GM18517 (cell line): ENCODE data around the gene CCDC178.

Source experiments
- ATAC-seq: cut with Tn5 transposase; IDR thresholded peaks from one replicate; pipeline ENCODE4 v1.9.1; 2021; ENCODE audit warnings: mild to moderate bottlenecking, moderate library complexity; ENCODE audit not compliant: unreplicated experiment

The CCDC178 gene

DNA sequence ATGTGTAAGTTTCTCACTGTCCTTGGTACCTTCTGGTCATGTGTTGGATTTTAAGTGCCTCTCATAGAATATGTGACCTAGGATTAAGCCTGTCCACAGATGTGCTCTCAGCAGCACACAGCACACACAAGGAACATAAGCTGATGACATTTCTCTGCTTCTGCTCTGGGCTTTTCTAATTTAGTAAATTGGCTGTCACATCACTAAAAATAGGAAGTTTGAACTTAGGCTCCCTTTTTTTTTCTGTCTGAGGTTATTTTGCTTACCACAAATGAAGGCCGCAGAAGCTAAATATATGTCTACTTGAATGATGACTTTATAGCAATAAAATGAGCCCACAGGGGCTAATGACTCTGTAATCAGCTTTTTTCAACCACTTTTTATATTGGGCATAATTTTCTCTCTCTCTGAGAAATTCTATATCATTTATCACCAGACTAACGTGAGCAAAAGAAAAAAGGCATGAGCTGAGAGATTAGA lies 517.5 kb downstream of the CCDC178 start:
- ATAC-seq = no peak

DNA sequence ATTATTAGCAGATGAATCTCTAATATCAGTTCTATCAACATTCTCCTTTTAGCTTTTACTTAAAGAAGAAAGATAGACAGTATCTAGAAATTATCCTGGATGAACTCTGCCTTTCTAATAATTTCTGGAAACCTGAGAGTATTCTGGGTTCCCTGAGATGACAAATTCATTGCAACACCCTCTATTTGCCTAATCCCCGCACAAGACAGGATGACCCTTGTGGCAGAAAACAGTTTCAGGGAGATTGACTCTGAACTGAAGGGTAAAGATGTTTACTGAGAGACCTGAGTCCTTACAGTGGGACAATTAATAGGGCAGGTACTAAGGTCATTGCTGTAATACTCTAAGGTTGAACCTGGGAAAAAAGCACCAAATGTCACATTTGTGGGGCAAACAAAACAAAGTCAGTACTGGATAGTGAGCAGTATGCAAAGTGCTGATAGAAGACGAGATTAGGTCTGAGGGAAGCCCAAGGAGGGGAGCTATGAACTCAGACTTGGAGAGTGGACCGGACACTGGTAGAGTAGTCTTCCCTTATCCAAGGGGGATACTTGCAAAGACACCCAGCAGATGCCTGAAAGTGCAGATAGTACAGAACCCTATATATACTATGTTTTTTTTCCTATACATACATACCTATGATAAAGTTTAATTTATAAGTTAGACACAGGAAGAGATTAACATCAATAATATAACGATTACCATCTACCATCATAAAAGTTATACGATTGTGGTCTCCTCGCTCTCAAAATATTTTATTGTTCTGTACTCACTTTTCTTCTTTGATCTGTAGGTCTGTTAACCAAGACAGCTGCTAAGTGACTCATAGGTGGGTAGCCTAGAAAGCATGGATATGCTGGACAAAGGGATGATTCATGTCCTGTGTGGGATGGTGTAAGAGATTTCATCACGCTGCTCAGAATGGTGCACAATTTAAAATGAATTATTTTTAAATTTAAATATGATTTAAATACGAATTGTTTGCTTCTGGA lies 519.4 kb downstream of the CCDC178 start:
- no peak for ATAC-seq

DNA sequence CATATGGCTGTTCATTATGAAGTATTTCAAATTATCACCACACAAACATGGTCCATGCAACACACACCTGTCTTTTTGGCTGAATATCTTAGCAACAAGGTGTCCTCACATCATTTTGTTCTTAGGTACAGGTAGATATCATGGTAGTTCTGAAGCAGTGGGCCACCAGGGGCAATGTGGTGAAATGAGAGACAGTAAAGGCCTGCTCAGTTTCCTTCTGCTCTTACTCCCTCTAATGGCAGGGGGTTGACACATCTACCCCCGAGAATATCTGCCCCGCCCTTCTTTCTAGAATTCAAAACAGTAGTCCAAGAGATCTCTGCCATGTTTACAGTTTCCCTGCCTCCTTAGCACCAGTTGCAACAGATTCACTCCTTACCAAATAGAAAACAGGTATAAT lies 520.7 kb downstream of the CCDC178 start:
- peak; percentile 97 for ATAC-seq

DNA sequence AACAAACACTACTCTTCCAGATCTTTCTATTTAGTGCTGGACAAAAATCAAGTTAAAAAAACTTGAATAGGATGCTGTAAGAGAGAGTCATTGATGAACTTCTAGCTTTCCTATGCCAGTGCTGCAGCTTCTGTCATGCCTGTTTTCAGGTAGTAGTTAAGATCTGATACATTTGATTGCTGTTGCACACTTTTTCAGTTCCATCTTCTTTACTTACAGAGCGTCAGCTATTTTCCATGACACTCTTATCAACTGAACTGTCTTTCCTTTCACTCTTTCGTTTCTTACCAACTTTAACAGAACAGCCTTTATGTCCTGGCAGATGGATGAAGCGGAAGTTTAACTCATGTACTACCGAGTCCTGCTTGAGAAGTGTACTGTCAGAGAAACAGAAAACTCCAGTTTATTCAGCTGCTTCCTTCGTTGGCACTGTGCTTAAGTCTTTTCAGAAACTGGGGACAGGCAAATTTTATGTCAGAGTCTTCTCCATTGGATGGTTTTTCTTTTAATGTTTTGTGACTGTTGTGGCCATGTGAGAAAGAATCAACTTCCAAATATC lies 521.8 kb downstream of the CCDC178 start:
- ATAC-seq = no peak

DNA sequence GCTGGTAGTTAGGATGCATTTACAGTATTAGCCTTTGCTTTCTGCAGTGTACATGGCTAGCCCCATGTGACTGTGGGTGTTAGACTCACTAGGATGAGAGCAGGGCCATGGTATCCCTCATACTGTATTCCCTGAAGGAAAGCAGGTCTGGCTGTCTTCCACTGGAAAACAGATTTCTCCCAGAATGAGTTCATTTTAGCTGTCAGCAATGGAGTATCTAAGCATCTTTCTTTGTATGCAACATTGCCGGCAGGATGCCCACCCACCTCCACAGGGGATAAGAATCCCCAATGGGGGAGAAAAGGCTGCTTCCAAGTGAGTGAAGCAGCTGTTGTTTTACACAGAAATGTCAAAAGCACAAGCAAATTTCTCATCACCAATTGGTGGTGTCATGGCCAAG lies 525.0 kb downstream of the CCDC178 start:
- ATAC-seq = no peak

DNA sequence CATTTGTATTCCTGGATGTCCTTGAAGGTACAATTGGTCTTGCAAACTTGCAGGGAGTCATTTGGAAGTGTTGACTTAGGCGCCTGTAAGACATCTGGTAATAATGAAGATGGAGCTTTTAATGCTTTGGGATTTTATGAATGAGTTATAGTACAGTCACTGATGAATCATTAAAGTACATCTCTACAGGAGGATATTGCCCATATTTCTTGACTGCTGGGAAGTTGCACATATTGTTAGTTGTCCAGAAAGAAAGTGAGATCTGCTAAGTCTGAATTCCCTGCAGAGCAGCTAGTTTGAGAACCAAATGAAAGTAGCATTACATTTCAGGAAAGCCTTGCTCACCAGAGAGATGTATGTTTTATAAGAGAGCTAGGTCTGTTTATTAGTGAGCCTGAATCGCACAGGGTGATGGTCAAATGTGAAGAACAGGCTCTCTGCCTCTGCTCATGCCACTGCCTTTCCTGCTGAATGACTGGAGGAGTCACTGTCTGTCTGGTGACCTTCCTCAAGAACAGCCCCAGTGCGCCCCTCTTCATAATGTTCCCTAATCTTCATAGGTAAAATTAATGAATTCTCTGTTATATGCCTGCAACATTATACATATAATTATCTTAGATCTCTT lies 528.7 kb downstream of the CCDC178 start:
- no peak for ATAC-seq

DNA sequence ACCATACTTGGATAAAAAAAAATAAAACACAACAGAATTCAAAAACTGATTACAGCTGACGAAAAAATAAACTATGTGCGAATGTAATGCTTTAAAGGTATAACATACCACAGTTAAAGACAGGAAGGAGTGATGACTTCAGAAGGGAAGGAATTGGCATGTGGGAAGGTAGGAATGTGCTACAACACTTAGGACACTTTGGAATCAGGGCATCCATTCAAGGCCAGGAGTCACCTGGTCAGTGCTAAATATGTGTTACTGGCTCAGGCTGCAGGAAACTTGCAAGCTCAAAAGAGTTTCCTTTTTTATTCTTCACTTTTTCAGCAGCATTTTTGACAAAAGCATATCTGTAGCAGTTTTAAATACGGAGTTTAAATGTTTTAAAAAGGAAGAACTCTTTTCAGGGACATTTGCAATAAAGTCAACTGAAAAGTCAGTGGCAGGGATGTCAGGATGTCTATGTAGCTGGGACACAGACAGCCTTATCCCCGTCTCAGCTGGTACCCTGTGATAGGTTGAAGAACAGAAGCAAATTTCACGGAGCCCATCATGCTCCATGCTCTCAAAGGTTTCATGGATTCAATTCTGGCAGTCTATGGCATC lies 529.7 kb downstream of the CCDC178 start:
- no peak for ATAC-seq

DNA sequence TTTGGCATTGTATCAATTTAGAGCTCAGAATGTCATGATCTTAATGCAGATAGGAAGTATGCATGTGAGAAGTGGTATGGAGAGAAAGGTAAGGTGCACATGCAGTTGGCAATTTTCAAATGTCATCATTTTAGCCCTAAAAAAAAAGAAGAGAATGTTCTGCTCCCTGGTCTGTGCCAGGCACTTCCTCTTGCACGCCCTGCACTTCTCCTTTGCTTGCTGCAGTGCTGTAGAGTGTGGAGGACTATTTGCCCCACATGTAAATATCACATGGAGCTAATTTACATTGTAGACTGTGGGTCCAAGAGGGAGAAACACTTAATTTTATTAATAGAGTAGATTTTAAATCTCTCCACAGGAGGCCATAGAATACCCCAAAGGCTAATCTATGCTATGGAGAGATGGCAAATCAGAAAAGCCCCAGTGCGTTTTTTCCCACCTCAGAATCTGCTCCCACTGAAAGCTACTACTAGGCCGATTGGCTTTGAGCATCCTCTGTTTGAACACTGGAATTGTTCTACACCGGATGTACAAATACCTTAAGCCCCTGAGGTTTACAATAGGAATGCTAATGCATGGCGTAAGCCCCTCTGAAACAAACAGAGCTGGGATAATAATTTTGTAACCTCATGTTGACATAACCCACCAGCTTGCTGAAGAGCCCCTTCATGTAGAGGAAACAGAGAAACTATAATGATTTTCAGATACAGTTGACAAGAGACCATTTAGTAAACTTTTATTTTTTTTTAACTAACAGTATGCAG lies 530.5 kb downstream of the CCDC178 start:
- ATAC-seq = no peak

DNA sequence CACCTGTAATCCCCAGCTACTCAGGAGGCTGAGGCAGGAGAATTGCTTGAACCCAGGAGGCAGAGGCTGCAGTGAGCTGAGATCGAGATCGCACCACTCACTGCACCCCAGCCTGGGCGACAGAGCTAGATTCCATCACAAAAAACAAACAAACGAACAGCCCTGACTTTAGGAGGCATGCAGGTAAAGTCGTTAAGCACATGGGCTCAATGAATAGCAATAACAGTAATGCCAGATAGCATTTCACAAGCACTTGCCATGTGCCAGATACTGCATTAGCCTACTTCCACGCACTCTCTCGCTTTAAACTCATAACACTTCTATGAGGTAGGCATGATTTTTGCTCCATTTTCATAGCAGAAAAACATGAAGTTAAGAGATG lies 532.1 kb downstream of the CCDC178 start:
- no peak for ATAC-seq

DNA sequence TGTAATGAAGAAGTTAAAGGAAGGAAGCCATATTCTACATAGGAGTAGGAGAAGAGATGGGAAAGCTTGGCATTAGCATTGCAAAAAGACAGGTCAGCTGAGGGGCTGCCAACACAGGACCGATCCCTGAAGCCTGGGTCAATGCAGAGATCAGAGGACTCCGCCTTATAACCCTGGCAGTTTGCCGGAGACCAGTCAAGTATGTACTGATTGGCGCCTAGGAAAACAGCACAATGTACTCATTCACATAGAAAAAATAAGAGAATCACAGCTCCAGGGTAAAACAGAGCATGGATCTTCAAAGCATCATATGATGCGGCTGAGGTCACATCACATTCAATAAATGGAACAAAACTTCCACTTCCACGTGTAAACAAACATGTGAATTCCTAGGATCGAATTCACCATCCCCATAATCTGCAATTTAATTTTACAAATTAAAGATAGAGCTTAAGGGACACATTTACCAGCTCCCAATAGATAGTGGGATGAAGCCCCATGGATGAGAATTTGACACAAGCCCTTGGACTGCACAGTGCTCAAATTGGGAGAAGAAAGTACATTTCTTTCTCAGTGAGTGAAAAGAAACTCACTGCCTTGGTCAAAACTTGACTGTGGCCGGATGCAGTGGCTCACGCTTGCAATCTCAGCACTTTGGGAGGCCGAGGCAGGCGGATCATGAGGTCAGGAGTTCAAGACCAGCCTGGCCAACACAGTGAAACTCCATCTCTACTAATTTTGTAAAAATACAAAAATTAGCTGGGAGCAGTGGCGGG lies 532.7 kb downstream of the CCDC178 start:
- no peak for ATAC-seq

DNA sequence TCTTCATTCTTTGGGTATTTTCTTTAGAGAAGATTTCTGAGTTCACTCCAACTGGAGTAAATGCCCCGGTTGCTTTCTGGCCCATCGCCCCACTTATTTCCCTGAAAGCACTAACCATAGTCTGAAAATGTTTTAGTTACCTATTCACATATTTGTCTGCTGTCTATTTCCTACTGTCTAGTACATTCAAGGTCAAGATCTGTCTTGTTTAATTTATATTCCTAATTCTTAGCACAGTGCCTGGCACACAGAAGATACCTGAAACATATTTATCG lies 533.3 kb downstream of the CCDC178 start:
- no peak for ATAC-seq

DNA sequence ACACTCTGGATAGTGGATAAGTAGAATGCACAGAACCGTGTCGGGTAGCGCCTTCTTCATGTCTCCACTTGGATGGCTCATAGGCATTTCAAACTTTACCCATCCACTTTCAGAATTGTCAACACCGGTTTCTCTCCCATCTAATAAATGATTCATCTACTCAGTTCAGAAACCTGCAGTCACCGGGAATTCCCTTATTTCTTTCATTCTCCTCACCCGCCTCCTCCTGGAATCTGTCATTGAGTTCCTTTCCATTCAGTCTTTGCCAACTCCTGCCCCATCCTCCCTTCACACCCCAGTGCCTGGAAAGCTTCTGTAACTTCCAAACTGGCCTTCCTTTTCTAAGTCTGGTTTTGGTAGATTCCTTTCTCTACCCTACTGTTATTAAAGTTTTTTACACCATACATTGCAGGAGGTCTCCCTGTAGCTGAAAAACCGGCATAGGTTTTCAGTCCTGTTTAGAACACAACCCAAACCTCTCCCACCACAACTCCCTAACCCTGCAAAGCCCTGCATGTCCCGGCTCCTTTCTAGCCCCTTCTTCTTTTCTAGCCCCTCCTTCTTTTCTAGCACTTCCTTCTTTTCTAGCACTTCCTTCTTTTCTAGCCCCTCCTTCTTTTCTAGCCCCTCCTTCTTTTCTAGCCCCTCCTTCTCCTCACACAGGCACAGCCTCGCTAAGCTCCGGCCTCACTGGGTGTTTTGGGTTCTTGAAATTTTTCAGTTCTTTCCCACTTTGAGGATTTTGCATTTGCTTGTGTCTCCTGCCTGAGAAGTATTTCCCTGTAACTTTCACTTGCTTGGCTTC lies 533.8 kb downstream of the CCDC178 start:
- ATAC-seq = no peak

DNA sequence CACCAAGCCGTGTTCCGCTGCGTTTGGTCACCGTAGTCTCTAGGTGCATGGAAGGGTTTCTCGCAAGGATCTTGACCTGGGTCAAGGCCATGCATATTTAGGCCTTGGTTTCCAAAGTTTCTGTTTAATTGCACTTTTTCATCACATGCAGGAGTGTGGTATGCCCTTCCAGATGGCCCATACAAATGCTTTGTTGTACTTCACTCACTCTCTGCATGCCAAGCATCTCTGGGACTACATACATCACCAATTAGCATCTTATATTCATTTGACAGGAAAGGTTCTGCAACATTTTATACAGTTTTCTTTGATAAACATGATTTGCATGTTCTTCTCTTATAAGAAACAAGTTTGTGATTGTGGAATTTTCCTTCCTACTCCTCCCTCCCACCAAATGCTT lies 534.9 kb downstream of the CCDC178 start:
- ATAC-seq = no peak

DNA sequence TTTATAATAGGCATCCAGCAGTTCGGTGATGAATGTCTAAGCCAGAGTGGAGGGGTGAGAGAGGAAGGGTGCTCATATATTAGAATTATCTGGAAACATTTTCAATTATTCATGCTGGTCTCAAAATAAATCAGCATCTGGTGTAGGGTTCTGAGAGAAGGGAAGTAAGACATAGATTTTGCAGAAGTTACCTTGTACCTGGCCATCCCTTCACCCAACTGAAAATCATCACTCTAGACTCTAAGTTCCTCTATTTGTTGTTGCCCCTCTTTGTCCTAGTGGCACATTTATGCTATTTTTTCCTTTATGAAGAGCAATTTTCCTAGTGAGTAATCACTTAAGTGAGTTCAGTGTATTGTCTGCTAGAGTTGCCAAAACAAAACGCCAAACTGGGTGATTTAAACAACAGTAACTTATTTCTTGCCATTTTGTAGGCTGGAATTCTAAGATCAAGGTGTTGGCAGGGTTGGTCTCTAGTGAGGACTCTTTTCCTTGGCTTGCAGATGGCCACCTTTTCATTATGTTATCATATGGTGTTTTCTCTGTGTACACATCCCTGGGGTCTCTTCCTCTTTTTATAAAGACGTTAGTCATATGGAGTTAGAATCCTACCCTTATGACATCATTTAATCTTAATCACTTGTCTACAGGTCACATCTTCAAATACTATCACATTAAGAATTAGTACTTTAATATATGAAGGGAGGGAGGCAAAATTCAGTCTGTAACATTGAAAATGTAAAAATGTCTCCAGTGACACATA lies 537.8 kb downstream of the CCDC178 start:
- no peak for ATAC-seq

DNA sequence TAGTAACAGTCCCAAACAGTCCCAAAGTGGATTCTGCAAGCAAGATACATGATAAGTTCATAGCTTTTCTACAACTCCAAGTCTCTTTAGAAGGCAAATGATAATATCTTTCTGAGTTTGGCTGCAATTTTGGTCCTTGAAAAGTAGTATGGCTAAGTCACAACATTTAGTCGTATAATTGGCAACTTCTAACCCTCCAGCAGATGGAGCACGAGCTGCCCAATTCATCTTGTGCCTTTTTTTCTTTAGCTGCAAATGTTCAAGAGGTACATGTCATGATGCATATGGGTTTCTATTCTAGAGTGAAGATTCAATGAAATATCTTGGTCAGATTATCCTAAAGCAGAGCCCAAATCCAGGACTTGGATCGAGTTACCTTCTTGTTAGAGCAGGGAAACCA lies 540.7 kb downstream of the CCDC178 start:
- ATAC-seq = no peak

DNA sequence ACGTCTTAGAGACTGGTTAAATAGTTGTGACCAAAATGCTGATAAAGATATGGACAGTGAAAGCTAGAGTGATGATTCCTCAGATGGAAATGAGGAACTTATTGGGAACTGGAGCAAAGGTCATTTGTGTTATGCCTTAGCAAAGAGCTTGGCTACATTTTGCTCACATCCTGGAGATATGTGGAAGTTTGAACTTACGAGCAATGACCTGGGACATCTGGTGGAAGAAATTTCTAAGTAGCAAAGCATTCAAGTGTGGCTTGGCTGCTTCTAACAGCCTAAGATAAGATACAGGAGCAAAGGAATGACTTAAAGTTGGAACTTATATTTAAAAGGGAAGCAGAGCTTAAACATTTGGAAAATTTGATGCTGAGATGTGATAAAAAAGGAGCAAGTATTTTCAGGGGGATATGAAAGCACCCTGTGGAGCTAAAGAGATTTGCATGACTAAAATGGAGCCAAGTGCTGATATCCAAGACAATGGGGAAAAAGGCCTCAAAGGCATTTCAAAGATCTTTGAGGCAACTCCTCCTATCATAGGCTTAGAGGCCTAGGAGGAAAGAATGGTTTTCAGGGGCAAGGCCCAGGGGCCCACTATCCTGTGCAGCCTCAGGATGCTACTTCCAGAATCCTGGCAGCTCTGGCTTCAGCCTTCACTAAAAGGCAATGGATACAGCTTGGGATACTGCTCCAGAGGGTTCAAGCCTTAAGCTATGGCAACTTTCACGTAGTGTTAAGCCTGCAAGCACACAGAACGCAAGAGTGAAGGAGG lies 543.6 kb downstream of the CCDC178 start:
- ATAC-seq = no peak

DNA sequence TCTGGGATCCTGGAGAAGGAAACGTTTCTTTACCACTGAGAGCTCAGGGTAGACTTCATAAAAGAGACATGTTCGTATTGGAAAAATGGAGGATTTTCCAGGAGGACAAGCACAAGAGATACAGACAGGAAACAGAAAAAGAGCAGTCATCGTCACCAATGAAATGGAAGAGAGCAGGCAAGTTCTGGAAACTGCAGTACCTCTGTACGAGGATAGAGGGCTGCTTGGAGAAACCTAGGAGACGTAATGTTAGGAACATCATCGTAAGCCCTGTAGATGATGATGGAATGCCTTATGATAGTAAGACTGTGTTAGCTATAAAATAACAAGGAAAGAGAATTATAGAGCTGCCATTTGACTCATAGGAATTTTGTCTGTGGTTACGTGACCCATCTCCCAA lies 546.6 kb downstream of the CCDC178 start:
- ATAC-seq = no peak

DNA sequence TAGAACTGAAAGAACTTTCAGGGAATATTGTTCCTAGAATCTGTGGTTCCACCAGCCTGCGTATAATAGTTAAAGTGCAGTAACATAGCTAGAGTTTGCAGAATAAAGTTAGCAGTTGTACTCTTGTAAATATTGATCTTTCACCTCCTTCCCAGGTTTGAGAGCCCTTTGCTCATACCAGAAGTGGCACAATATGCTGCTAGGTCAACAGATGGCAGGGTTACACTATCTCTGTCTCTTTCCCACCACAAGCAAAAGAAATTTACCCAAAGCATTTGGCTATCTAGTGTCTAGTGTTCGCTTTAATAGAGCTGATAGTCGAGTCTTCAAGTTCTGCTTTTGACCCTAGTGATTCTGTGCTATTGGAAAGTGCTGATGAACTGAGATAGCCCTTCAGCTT lies 548.7 kb downstream of the CCDC178 start:
- no peak for ATAC-seq
